ENCODE results near the gene CBFA2T3.

DNA sequence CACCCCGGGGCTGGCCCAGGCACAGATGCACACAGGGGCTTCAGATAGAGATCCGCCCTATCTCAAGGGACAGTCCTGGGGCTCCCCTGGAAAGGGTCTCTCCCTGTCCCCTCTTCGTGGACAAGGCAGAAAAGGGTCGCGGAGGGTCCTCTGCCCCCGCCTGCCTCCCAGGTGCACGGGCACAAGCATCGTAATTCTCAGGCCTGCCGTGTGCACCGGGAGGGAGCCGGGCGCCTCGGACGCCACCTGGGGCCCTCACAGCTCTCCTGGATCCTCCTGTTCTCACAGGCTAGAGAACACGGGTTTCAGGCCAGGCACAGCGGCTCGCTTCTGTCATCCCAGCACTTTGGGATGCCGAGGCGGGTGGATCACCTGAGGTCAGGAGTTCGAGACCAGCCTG lies 98.7 kb downstream of the CBFA2T3 start:
- TF ChIP-seq, protein P1, sequence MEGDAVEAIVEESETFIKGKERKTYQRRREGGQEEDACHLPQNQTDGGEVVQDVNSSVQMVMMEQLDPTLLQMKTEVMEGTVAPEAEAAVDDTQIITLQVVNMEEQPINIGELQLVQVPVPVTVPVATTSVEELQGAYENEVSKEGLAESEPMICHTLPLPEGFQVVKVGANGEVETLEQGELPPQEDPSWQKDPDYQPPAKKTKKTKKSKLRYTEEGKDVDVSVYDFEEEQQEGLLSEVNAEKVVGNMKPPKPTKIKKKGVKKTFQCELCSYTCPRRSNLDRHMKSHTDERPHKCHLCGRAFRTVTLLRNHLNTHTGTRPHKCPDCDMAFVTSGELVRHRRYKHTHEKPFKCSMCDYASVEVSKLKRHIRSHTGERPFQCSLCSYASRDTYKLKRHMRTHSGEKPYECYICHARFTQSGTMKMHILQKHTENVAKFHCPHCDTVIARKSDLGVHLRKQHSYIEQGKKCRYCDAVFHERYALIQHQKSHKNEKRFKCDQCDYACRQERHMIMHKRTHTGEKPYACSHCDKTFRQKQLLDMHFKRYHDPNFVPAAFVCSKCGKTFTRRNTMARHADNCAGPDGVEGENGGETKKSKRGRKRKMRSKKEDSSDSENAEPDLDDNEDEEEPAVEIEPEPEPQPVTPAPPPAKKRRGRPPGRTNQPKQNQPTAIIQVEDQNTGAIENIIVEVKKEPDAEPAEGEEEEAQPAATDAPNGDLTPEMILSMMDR (IDR thresholded peaks at IDR 0.05; ENCODE audit: low read depth, low read length) = no peak
- no peak for TF ChIP-seq EZH2phosphoT487 (IDR thresholded peaks at IDR 0.05; ENCODE audit: low read depth)
